Activated CD8-positive, alpha-beta T cell treated with anti-CD3 and anti-CD28 coated beads for 36 hours (primary cell): ENCODE measurements around the gene CST6. TPM values are rescaled to one million over a fixed set of nuclear protein-coding genes. Genes with fewer than 3 reads are reported as not detected.
"Not testable (repeated sequence)": the region's sequence is repeated elsewhere in the genome, so short reads cannot be mapped to it uniquely, and the experiment has no call there.

Experiments used
- ATAC-seq: fragments of 200-7000 bp; cut with Tn5 transposase; one replicate; pipeline ENCODE4 v1.10.0; 2021; ENCODE audit warnings: mild to moderate bottlenecking, moderate library complexity
- CTCF ChIA-PET: fragments of 350-600 bp; sonication (Branson Sonifier 250); formaldehyde crosslinking; loops from one replicate; lab custom pipeline; 2021; ENCODE audit warnings: antibody characterized with exemption; lab: Charles Lee
- POLR2A ChIA-PET: fragments of 350-600 bp; sonication (Branson Sonifier 250); formaldehyde crosslinking; loops from one replicate; lab custom pipeline; 2021; ENCODE audit warnings: antibody characterized with exemption; lab: Charles Lee
- DNase-seq: peaks from one replicate; pipeline ENCODE4 v3.0.0-alpha.2; 2020
- H3K27ac Mint-ChIP-seq: one replicate; pipeline ENCODE4 v1.8.0; 2021; ENCODE audit warnings: mild to moderate bottlenecking, mixed read lengths
- H3K27me3 Mint-ChIP-seq: one replicate; pipeline ENCODE4 v1.8.0; 2021; ENCODE audit warnings: mixed read lengths
- H3K36me3 Mint-ChIP-seq: one replicate; pipeline ENCODE4 v1.8.0; 2021; ENCODE audit warnings: low read depth, mixed read lengths
- H3K4me1 Mint-ChIP-seq: one replicate; pipeline ENCODE4 v1.8.0; 2021; ENCODE audit warnings: low read depth, mixed read lengths
- H3K4me3 Mint-ChIP-seq: one replicate; pipeline ENCODE4 v1.8.0; 2021; ENCODE audit warnings: mild to moderate bottlenecking, moderate library complexity, mixed read lengths
- H3K9me3 Mint-ChIP-seq: one replicate; pipeline ENCODE4 v1.8.0; 2021; ENCODE audit warnings: mixed read lengths
- intact Hi-C: fragments of 100-400 bp; cut with micrococcal nuclease; formaldehyde crosslinking; loops from one replicate; pipeline ENCODE4 v1.10.0; 2022
- total RNA-seq, 2 experiments: library from RNA; stranded (reverse); gene quantifications; one replicate each; pipeline ENCODE4 v1.2.3, GENCODE V29; 2021
- TF ChIP-seq, protein P1 (sequence below): fragments of 200-600 bp; IDR thresholded peaks from one replicate; pipeline ENCODE4 v1.8.0; 2022; ENCODE audit warnings: antibody characterized with exemption, mild to moderate bottlenecking

Gene CST6
- total RNA-seq, 2 experiments from 2014 or later: 0.50 TPM; not detected in 1

DNA sequence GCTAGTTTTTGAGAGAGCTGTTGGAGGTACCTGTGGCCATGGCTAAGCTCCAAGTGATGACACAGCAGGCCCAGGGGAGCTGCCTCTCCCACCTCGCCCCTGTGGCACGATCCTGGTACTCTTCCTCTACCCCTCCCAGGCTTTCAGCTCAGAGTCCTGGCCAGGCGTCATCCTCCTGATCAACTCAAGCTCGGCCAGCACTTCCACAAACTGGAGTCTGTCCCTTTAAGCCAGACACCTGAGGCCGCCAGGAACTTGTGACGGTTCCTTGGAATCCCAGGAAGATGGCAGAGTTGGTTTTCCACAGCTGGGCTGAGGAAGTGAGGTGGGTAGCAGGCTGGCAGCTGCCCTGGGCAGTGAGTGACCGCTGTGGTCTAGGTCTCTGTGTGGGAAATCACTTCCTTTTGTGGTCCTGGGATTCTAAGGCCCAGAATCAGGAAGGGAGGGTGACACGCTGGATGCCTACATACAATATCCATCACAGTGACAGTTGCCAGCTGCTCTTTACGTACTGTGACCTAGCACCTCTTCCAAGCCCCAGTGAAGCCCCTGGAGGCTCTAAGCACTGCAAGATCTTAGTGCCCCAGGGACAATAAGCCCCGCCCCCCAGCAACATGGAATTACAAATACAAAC, 3.2 kb upstream of the CST6 start:
- CTCF ChIA-PET: interaction anchor here (0.8 to 4.3 kb wide), 4 partner anchors 14 to 123 kb away, joined by 3 to 30 read pairs (median 4); partner anchors contain the start of gene FIBP
- Mint-ChIP-seq H3K27ac (no peak overlapping the region), H3K4me3 (no peak overlapping the region), H3K36me3 (peaks cover 18% of the 10 kb centered on the region), H3K4me1 (peaks cover 13% of the 10 kb centered on the region), H3K9me3 (no peaks in the 10 kb centered on the region), H3K27me3 (peaks cover 17% of the 10 kb centered on the region)
- no peak for DNase-seq
- POLR2A ChIA-PET: interaction anchor here (1.0 to 1.2 kb wide), 3 partner anchors 118 to 477 kb away, joined by 3 read pairs; no protein-coding TSS in a partner anchor
- intact Hi-C loops: no loop called here
- TF ChIP-seq, protein P1, sequence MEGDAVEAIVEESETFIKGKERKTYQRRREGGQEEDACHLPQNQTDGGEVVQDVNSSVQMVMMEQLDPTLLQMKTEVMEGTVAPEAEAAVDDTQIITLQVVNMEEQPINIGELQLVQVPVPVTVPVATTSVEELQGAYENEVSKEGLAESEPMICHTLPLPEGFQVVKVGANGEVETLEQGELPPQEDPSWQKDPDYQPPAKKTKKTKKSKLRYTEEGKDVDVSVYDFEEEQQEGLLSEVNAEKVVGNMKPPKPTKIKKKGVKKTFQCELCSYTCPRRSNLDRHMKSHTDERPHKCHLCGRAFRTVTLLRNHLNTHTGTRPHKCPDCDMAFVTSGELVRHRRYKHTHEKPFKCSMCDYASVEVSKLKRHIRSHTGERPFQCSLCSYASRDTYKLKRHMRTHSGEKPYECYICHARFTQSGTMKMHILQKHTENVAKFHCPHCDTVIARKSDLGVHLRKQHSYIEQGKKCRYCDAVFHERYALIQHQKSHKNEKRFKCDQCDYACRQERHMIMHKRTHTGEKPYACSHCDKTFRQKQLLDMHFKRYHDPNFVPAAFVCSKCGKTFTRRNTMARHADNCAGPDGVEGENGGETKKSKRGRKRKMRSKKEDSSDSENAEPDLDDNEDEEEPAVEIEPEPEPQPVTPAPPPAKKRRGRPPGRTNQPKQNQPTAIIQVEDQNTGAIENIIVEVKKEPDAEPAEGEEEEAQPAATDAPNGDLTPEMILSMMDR: no peak
- no peak for ATAC-seq

DNA sequence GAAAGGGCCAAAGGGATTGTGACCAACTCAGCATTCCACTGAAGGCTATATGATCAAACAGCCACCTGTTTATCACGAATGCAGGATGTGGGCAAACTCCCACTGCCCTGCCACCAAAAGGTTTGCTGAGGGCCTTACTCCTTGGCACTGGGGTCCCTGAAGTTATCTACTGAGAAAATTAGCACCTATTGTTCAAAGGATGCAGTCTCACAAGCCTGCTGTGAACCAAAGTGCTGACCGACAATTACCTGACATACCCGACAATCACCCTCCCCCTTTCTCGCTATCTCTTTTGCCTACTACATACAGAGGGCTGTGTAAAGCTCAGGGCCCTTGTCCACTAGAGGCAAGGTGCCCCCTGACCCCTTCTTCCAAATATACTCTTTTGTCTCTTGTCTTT, 1.8 kb upstream of the CST6 start:
- ATAC-seq, H3K4me1 Mint-ChIP-seq, H3K9me3 Mint-ChIP-seq, H3K27ac Mint-ChIP-seq, H3K36me3 Mint-ChIP-seq, H3K4me3 Mint-ChIP-seq, intact Hi-C loops, DNase-seq: not testable (repeated sequence)
- H3K27me3 Mint-ChIP-seq: peaks cover 17% of the 10 kb centered on the region
- POLR2A ChIA-PET: interaction anchor here (0.7 to 3.2 kb wide), 5 partner anchors 8 to 479 kb away, joined by 3 to 7 read pairs (median 3); partner anchors contain the start of gene SF3B2
- CTCF ChIA-PET: interaction anchor here (0.7 to 5.9 kb wide), 3 partner anchors 12 to 288 kb away, joined by 3 to 38 read pairs (median 30); no protein-coding TSS in a partner anchor

DNA sequence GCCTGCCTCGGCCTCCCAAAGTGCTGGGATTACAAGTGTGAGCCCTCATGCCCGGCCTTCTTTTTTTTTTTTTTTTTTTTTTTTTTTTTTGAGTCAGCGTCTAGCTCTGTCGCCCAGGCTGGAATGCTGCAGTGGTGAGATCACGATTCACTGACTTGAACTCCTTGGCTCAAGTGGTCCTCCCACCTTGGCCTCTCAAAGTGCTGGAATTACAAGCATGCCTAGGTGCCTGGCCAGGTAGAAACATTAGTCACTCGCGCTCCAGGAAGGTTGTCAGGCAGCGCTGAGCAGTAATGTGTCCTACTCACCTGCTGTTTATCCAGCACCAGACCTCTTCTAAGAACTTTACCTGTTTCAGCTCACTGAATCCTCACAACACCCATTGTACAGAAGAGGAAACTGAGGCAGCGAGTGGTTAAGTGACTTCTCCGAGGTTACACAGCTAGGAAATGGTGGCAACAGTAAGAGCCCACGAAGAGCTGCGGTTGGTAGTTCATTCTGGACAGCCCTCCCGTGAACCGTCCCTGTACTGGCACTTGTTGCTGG, 496 bp upstream of the CST6 start:
- peaks cover 2% of the 10 kb centered on the region for H3K4me1 Mint-ChIP-seq
- H3K27ac Mint-ChIP-seq: no peak overlapping the region
- no peak for ATAC-seq
- H3K36me3 Mint-ChIP-seq: no peaks in the 10 kb centered on the region
- DNase-seq: no peak
- CTCF ChIA-PET: interaction anchor here (0.7 to 5.9 kb wide), 5 partner anchors 11 to 127 kb away, joined by 3 to 38 read pairs (median 20); no protein-coding TSS in a partner anchor
- peaks cover 17% of the 10 kb centered on the region for H3K27me3 Mint-ChIP-seq
- TF ChIP-seq, protein P1: no peak
- intact Hi-C loops: no loop called here
- no peak overlapping the region for H3K4me3 Mint-ChIP-seq
- POLR2A ChIA-PET: interaction anchor here (0.7 to 3.2 kb wide), 3 partner anchors 9 to 41 kb away, joined by 3 to 7 read pairs (median 3); partner anchors contain the start of genes BANF1 and SF3B2
- no peaks in the 10 kb centered on the region for H3K9me3 Mint-ChIP-seq

DNA sequence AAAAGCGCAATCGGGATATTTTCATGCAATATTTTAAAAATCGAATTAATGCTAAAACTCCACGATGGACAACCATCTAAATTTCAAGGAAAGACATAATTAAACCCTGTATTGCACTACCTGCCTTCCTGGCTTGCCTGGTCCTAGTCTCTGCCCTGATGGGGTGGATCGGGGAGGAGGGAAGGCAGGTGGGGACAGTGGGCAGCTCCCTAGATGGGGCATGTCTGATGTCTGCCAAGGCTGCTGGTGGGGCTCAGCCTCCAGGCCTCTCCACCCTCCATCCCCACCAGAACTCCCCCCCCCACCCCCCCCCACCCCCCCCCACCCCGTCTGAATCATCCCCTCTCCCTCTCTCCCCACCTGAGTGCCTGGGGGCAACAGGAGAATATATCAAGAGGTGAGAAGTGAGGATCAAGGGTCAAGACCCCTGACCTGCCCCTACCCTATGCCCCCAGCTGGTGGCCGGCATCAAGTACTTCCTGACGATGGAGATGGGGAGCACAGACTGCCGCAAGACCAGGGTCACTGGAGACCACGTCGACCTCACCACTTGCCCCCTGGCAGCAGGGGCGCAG, 650 bp downstream of the CST6 start:
- ATAC-seq: no peak
- intact Hi-C loops: no loop called here
- POLR2A ChIA-PET: interaction anchor here (0.7 to 3.2 kb wide), 6 partner anchors 8 to 247 kb away, joined by 3 to 7 read pairs (median 4); partner anchors contain the start of gene SF3B2
- no peak for DNase-seq
- Mint-ChIP-seq H3K36me3 (no peaks in the 10 kb centered on the region), H3K27me3 (peaks cover 17% of the 10 kb centered on the region), H3K4me1 (peaks cover 6% of the 10 kb centered on the region), H3K4me3 (no peak overlapping the region), H3K27ac (no peak overlapping the region), H3K9me3 (no peaks in the 10 kb centered on the region)
- CTCF ChIA-PET: interaction anchor here (1.5 to 5.9 kb wide), 3 partner anchors 10 to 128 kb away, joined by 4 to 38 read pairs (median 20); no protein-coding TSS in a partner anchor
- TF ChIP-seq, protein P1: no peak

DNA sequence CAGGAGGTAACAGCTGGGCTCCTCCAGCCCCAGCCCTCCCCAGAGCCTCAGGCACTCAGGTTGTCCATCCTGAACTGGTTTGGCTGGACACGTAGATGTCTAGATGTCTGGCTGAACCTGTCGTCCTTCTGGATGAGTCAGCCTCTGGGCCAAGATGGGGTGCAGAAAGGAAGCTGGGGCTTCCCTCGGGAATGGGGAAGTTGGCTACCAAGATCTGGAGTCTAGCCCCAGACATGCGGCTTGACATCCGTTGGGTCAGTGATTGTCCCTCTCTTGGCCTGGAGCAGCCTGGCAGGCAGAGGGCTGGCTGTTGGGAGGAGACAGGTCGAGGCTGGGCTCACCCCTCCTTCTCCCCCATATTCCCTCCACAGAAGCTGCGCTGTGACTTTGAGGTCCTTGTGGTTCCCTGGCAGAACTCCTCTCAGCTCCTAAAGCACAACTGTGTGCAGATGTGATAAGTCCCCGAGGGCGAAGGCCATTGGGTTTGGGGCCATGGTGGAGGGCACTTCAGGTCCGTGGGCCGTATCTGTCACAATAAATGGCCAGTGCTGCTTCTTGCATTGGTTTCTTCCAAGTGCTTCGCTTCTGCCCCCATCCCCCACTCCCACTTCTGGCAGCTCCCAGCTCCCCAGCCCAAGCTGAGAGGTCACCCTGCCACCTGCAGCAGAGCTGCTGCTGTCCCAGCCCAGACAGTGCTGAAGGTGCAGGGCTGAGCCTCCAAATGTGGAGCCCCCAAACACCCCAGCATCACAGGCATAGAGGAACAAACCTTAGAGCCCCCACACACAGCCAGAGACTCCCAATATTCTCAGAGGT, 1.3 kb downstream of the CST6 start:
- ATAC-seq: no peak
- intact Hi-C loops: no loop called here
- Mint-ChIP-seq H3K27me3 (peaks cover 17% of the 10 kb centered on the region), H3K9me3 (no peaks in the 10 kb centered on the region), H3K36me3 (no peaks in the 10 kb centered on the region), H3K27ac (no peak overlapping the region), H3K4me3 (no peak overlapping the region), H3K4me1 (peaks cover 9% of the 10 kb centered on the region)
- CTCF ChIA-PET: interaction anchor here (1.3 to 5.9 kb wide), 3 partner anchors 9 to 233 kb away, joined by 3 to 38 read pairs (median 20); no protein-coding TSS in a partner anchor
- no peak for DNase-seq
- TF ChIP-seq, protein P1: no peak
- POLR2A ChIA-PET: interaction anchor here (0.6 to 1.9 kb wide), 5 partner anchors 9 to 1788 kb away, joined by 3 to 6 read pairs (median 3); no protein-coding TSS in a partner anchor
